Psoas muscle (tissue), 8 donors: ENCODE results near the gene PDIA5. TPM values are rescaled to one million over a fixed set of nuclear protein-coding genes. Genes with fewer than 3 reads are reported as not detected.
A peak's percentile ranks its signal among the peaks of the same experiment; 100 is the strongest.

Experiments
- ATAC-seq, 4 donors: fragments of 200-7000 bp; cut with Tn5 transposase; one replicate each; pipeline ENCODE4 v1.9.1; 2020; ENCODE audit warnings: moderate library complexity in 3 of 4, mild to moderate bottlenecking in 2 of 4
- DNase-seq, 2 donors: peaks; one replicate each; pipeline ENCODE4 v3.0.0-alpha.2; 2020
- H3K27ac ChIP-seq: fragments of 200-600 bp; one replicate; pipeline ENCODE4 v1.8.0; 2022
- H3K27me3 ChIP-seq, 3 donors: fragments of 200-600 bp in 1 of 3; one replicate each; pipeline versions ENCODE4 v1.6.1 to v1.8.0; 2013 to 2022; ENCODE audit warnings: low read length in 2 of 3, mild to moderate bottlenecking in 2 of 3, moderate library complexity in 1 of 3; ENCODE audit not compliant: insufficient read depth in 3 of 3
- H3K36me3 ChIP-seq, 2 donors: fragments of 200-600 bp in 1 of 2; one replicate each; pipeline versions ENCODE4 v1.6.1 to v1.8.0; 2013 to 2022; ENCODE audit warnings: low read depth in 1 of 2, mild to moderate bottlenecking in 1 of 2, moderate library complexity in 1 of 2; ENCODE audit not compliant: insufficient read depth in 1 of 2
- H3K4me1 ChIP-seq: fragments of 200-600 bp; one replicate; pipeline ENCODE4 v1.8.0; 2022
- H3K4me3 ChIP-seq: fragments of 200-600 bp; one replicate; pipeline ENCODE4 v1.8.0; 2022; ENCODE audit warnings: mild to moderate bottlenecking
- H3K9me3 ChIP-seq: fragments of 200-600 bp; one replicate; pipeline ENCODE4 v1.8.0; 2022
- WGBS, 3 donors: extraction: QIAGEN DNeasy Blood & Tissue Kit; methylation state at CpG; one replicate each; pipeline versions ENCODE4 v1.1.6 to v1.1.7; 2013; 5-methylcytosine and 5-hydroxymethylcytosine counted together
- intact Hi-C, 2 donors: fragments of 100-400 bp; cut with DNase I; formaldehyde crosslinking; loops; one replicate each; pipeline versions ENCODE4 v1.11.0 to v1.14.2; 2022
- polyA plus RNA-seq, 3 donors: library from polyadenylated mRNA; stranded (reverse); fragments of 200-250 nt; gene quantifications; one replicate each; pipeline ENCODE4 v1.2.3, GENCODE V29; 2013
- total RNA-seq, 4 donors: library from RNA; stranded (reverse); fragmentation: NEBNext Ultra II Directional in 2 of 4; extraction: Animal tissue kit (Norgen Biotek cat#: 25700) in 2 of 4; gene quantifications; one replicate each; pipeline versions ENCODE4 v1.2.1 to v1.2.4, GENCODE V29; 2021 to 2023
- TF ChIP-seq, protein P1 (sequence below): fragments of 200-600 bp; IDR thresholded peaks from one replicate; pipeline ENCODE4 v1.8.0; 2022; ENCODE audit warnings: antibody characterized with exemption
- donor health status: healthy with polysubstance abuse.
- donor health status: DM: no; HTN: no; CAD: no; lungs with moderate emphysema.
- donor health status: Bipolar disorder and iron deficiency.
- donor health status: healthy.
- donor health status: DM: yes; HTN: yes; CAD: no.
- donor health status: DM: no; HTN: no; CAD: no.
- donor health status: DM: no; HTN: no; CAD: no.
- donor health status: DM: yes; HTN: yes; CAD: no.

PDIA5 gene
- total and polyA plus RNA-seq, 7 donors, result 2.9 to 6.4 (median 4.6) TPM

- Histone ChIP-seq H3K4me3 (no peak overlapping the region), H3K36me3 (no peaks in the 10 kb centered on the region), H3K27me3 (no peaks in the 10 kb centered on the region), H3K9me3 (no peaks in the 10 kb centered on the region), H3K27ac (no peak overlapping the region), H3K4me1 (peaks cover 21% of the 10 kb centered on the region)
- intact Hi-C loops, result no loop called here
- WGBS, 3 donors, result 71 to 83% (median 76%) methylated on average over 7 of the region's 7 CpGs
- TF ChIP-seq, protein P1, sequence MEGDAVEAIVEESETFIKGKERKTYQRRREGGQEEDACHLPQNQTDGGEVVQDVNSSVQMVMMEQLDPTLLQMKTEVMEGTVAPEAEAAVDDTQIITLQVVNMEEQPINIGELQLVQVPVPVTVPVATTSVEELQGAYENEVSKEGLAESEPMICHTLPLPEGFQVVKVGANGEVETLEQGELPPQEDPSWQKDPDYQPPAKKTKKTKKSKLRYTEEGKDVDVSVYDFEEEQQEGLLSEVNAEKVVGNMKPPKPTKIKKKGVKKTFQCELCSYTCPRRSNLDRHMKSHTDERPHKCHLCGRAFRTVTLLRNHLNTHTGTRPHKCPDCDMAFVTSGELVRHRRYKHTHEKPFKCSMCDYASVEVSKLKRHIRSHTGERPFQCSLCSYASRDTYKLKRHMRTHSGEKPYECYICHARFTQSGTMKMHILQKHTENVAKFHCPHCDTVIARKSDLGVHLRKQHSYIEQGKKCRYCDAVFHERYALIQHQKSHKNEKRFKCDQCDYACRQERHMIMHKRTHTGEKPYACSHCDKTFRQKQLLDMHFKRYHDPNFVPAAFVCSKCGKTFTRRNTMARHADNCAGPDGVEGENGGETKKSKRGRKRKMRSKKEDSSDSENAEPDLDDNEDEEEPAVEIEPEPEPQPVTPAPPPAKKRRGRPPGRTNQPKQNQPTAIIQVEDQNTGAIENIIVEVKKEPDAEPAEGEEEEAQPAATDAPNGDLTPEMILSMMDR, result no peak
- ATAC-seq (no peak), DNase-seq (no peak)
Measured at GRCh38 chr3:123080864-123081562, 14.2 kb downstream of the PDIA5 start.

GRCh38 chr3:123081718-123082369, 15.0 kb downstream of the PDIA5 start:
- Histone ChIP-seq H3K4me1 (peaks cover 13% of the 10 kb centered on the region), H3K4me3 (no peak overlapping the region), H3K36me3 (no peaks in the 10 kb centered on the region), H3K9me3 (no peaks in the 10 kb centered on the region), H3K27ac (no peak overlapping the region), H3K27me3 (no peaks in the 10 kb centered on the region)
- DNase-seq (no peak), ATAC-seq (peak in 1 of 4 donors; percentile 41)
- TF ChIP-seq, protein P1, result no peak
- intact Hi-C loops, result no loop called here
- WGBS, 3 donors, result 48 to 62% (median 53%) methylated on average over 8 of the region's 8 CpGs

- Histone ChIP-seq H3K4me3 (no peak overlapping the region), H3K27me3 (no peaks in the 10 kb centered on the region), H3K27ac (no peak overlapping the region), H3K4me1 (peaks cover 9% of the 10 kb centered on the region), H3K9me3 (no peaks in the 10 kb centered on the region), H3K36me3 (no peaks in the 10 kb centered on the region)
- no peak for DNase-seq
- ATAC-seq, result no peak
- intact Hi-C loops, result no loop called here
- WGBS, 3 donors, result 75 to 84% (median 77%) methylated on average over 10 of the region's 10 CpGs
- TF ChIP-seq, protein P1, result no peak
Measured at GRCh38 chr3:123082370-123083065, 15.7 kb downstream of the PDIA5 start.

DNA sequence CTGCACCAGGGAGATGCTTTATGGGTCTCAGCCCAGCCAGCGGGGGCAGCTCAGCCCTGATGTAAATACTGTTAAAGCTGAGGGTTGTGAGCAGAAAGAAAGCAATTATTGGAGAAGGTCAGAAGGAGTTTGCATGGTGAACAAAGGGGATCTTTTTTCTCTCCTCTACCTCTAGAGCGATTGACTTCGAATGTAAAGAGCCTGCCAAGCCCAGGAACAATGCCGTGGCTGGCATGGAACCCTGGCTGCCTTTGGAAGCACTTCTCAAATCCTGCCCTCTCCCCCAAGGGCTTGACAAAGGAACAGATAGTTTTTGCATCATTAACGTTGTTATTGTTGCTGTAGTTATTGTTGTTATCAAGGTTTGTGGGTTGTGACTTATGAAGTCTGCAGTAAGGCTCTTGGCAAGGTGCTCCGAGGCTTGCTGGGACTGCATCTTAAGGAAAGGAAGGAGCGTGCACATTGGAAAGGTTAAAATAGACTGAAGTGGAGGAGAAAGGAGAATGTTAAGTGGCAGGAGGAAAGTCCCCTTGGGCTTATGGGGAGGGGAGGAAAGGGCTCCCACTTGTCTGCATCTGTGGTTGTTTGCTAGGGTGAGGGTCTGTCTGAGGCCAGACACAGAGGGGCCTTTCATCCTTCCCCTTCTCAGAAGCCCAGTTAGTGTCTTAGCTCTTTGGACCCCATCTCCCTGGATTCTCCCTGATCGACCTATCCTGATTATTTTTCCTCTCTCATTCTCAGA, 16.7 kb downstream of the PDIA5 start:
- Histone ChIP-seq H3K36me3 (no peaks in the 10 kb centered on the region), H3K27me3 (no peaks in the 10 kb centered on the region), H3K9me3 (no peaks in the 10 kb centered on the region), H3K27ac (no peak overlapping the region), H3K4me1 (peaks cover 9% of the 10 kb centered on the region), H3K4me3 (no peak overlapping the region)
- ATAC-seq (no peak), DNase-seq (no peak)
- intact Hi-C loops, result no loop called here
- WGBS, 3 donors, result 57 to 63% (median 57%) methylated on average over 8 of the region's 8 CpGs
- TF ChIP-seq, protein P1, result no peak
